Gastroesophageal sphincter (tissue), 4 donors: ENCODE measurements around the gene TMEM267. TPM values are rescaled to one million over a fixed set of nuclear protein-coding genes. Genes with fewer than 3 reads are reported as not detected.
"Not testable (repeated sequence)": the region's sequence is repeated elsewhere in the genome, so short reads cannot be mapped to it uniquely, and the experiment has no call there.

Source experiments
- ATAC-seq: fragments of 150-250 bp; one replicate; pipeline ENCODE4 v1.9.1; 2016; ENCODE audit warnings: mild to moderate bottlenecking, moderate library complexity
- H3K27ac ChIP-seq, 4 donors: fragments of 200-600 bp; sonication (generic) in 3 of 4; 1 replicate in 3 of 4; 2 replicates in 1 of 4; pipeline ENCODE4 v1.5.1; 2016 to 2019
- H3K27me3 ChIP-seq: fragments of 200-600 bp; sonication (generic); one replicate; pipeline ENCODE4 v1.5.1; 2019
- H3K36me3 ChIP-seq, 2 donors: fragments of 200-600 bp; sonication (generic); one replicate each; pipeline ENCODE4 v1.5.1; 2019; ENCODE audit warnings: control low read depth in 1 of 2
- H3K4me1 ChIP-seq, 3 donors: fragments of 200-600 bp; sonication (generic); 1 replicate in 2 of 3; 2 replicates in 1 of 3; pipeline ENCODE4 v1.5.1; 2016 to 2019; ENCODE audit warnings: control low read depth in 2 of 3
- H3K4me3 ChIP-seq, 2 donors: fragments of 200-600 bp; sonication (generic); one replicate each; pipeline ENCODE4 v1.5.1; 2019; ENCODE audit warnings: mild to moderate bottlenecking in 1 of 2, moderate library complexity in 1 of 2
- H3K9me3 ChIP-seq, 3 donors: fragments of 200-600 bp; sonication (generic); one replicate each; pipeline ENCODE4 v1.5.1; 2017 to 2019; ENCODE audit warnings: control low read depth in 2 of 3
- EP300 ChIP-seq: sonication (generic); formaldehyde crosslinking; IDR thresholded peaks from one replicate; pipeline ENCODE4 v1.6.1; 2017; ENCODE audit warnings: antibody characterized with exemption, mild to moderate bottlenecking
- POLR2A ChIP-seq, 2 donors: fragments of 450-650 bp; IDR thresholded peaks; one replicate each; pipeline ENCODE4 v1.6.1; 2017; ENCODE audit warnings: antibody characterized with exemption in 2 of 2, mild to moderate bottlenecking in 2 of 2, moderate library complexity in 1 of 2
- POLR2AphosphoS5 ChIP-seq: sonication (generic); formaldehyde crosslinking; IDR thresholded peaks from one replicate; pipeline ENCODE4 v1.6.1; 2017; ENCODE audit warnings: antibody characterized with exemption
- WGBS, 2 donors: methylation state at CpG; one replicate each; pipeline ENCODE4 v1.1.5; 2018; ENCODE audit warnings: low coverage in 1 of 2; 5-methylcytosine and 5-hydroxymethylcytosine counted together
- total RNA-seq, 4 donors: library from RNA; depleted of rRNA; stranded (reverse); fragments of >200 nt; gene quantifications; one replicate each; pipeline ENCODE4 v1.1.0, GENCODE V29; 2016
- TF ChIP-seq, protein P1 (sequence below), 4 experiments: fragments of 200-600 bp in 2 of 4; fragments of 450-650 bp in 2 of 4; sonication (generic) in 1 of 4; IDR thresholded peaks; one replicate each; pipeline ENCODE4 v1.5.1; 2017 to 2019; ENCODE audit warnings: antibody characterized with exemption in 4 of 4, mild to moderate bottlenecking in 2 of 4, moderate library complexity in 2 of 4

TMEM267 gene
- total RNA-seq, 4 donors from 2014 or later = 9.6 to 13.0 (median 11.2) TPM

GRCh38 chr5:43410414-43410813, 73.3 kb downstream of the TMEM267 start:
- no peak overlapping the region for H3K27ac ChIP-seq
- H3K27me3 ChIP-seq = no peaks in the 10 kb centered on the region
- peaks cover 0 to 3% (median 0%) of the 10 kb centered on the region in 3 donors for H3K9me3 ChIP-seq
- no peak for ATAC-seq
- H3K4me3 ChIP-seq = no peak overlapping the region
- 79 to 80% methylated on average over 2 to 5 of the region's 7 CpGs for WGBS, 2 donors
- no peaks in the 10 kb centered on the region for H3K4me1 ChIP-seq
- TF ChIP-seq POLR2AphosphoS5 (no peak), POLR2A (IDR thresholded peaks at IDR 0.05) (no peak), EP300 (no peak)
- TF ChIP-seq, protein P1, sequence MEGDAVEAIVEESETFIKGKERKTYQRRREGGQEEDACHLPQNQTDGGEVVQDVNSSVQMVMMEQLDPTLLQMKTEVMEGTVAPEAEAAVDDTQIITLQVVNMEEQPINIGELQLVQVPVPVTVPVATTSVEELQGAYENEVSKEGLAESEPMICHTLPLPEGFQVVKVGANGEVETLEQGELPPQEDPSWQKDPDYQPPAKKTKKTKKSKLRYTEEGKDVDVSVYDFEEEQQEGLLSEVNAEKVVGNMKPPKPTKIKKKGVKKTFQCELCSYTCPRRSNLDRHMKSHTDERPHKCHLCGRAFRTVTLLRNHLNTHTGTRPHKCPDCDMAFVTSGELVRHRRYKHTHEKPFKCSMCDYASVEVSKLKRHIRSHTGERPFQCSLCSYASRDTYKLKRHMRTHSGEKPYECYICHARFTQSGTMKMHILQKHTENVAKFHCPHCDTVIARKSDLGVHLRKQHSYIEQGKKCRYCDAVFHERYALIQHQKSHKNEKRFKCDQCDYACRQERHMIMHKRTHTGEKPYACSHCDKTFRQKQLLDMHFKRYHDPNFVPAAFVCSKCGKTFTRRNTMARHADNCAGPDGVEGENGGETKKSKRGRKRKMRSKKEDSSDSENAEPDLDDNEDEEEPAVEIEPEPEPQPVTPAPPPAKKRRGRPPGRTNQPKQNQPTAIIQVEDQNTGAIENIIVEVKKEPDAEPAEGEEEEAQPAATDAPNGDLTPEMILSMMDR (IDR thresholded peaks at IDR 0.05) = no peak
- H3K36me3 ChIP-seq = no peaks in the 10 kb centered on the region

DNA sequence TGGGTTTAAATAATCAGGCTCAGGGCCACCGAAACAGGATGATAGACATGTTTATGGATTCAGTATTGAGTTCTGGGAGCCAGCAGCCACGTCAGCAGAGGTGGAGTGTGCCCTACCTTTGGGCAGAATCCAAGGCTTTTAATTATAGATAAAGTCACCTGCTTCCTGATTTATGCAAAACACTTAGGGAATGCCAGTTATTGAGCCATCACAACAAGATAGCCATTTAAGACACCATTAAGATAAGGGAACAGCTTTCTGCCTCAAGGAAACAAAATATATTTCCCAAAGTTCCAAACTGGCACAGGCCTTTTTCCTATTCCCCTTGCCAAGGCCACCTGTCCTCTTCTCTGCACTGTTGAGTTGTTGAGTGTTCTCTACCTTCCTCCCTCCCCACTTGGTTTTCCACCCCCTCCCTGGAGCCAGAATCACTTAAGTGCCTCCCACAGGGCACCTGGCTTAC, 73.8 kb downstream of the TMEM267 start:
- 23 to 69% methylated on average over 2 of the region's 2 CpGs for WGBS, 2 donors
- Histone ChIP-seq H3K36me3 (no peaks in the 10 kb centered on the region), H3K27ac (no peak overlapping the region)

GRCh38 chr5:43402524-43403066, 81.1 kb downstream of the TMEM267 start:
- not testable (repeated sequence) for H3K36me3 ChIP-seq, H3K9me3 ChIP-seq, H3K27me3 ChIP-seq, H3K4me3 ChIP-seq, H3K27ac ChIP-seq, H3K4me1 ChIP-seq, ATAC-seq
- 83 to 100% methylated on average over 1 to 10 of the region's 16 CpGs for WGBS, 2 donors

More for the DNA sequence above, 73.8 kb downstream of the TMEM267 start:
- no peaks in the 10 kb centered on the region for H3K4me1 ChIP-seq
- no peaks in the 10 kb centered on the region for H3K27me3 ChIP-seq
- no peak for ATAC-seq
- H3K9me3 ChIP-seq = peaks cover 0 to 3% (median 0%) of the 10 kb centered on the region in 3 donors
- H3K4me3 ChIP-seq = no peak overlapping the region
- TF ChIP-seq EP300 = no peak
- TF ChIP-seq POLR2AphosphoS5 = no peak
- TF ChIP-seq POLR2A (IDR thresholded peaks at IDR 0.05) = no peak
- TF ChIP-seq, protein P1 (IDR thresholded peaks at IDR 0.05) = no peak

DNA sequence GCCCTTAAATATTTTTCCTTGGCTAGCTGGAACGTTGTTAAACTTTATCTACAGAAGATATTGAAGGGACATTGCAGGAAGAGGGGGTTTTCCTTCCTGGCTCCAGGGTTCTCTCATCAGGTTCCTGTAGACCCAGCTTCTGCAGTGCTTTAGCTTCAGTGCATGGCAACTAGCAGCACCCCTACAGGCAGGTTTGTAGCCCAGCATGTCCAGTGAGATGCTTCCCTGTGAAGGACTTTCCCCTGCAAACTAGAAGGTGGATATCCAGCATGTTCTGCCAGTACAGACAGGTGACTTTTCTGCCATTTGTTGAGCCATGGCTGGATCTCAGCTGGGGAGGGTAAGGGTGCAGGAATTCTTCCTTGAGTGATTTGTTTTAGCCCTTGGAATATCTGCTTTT, 81.8 kb downstream of the TMEM267 start:
- H3K4me3 ChIP-seq = no peak overlapping the region
- H3K27ac ChIP-seq = no peak overlapping the region
- peaks cover 4% of the 10 kb centered on the region for H3K27me3 ChIP-seq
- H3K36me3 ChIP-seq = no peaks in the 10 kb centered on the region
- ATAC-seq = no peak
- WGBS, 2 donors = 80 to 100% methylated on average over 1 of the region's 1 CpG
- H3K9me3 ChIP-seq = no peaks in the 10 kb centered on the region
- peaks cover 0 to 7% (median 0%) of the 10 kb centered on the region in 3 donors for H3K4me1 ChIP-seq
- TF ChIP-seq EP300 (no peak), POLR2AphosphoS5 (no peak), POLR2A (IDR thresholded peaks at IDR 0.05) (no peak)
- TF ChIP-seq, protein P1 (IDR thresholded peaks at IDR 0.05) = no peak

DNA sequence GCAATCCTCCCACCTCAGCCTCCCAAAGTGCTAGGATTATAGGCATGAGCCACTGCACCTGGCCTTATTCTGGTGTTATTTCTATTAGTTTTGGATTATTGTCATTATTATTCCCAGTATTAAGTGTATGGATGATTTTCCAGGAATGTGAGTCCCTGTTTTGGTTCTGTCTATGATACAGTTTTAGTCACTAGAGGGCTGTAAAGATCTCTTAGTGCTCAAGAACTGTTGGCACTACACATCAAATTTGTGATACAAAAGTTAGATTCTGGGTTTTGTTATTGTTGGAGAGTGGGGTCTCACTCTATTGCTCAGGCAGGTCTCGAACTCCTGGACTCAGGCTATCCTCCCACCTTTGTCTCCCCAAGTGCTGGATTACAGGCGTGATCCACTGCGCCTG, 83.6 kb downstream of the TMEM267 start:
- H3K27me3 ChIP-seq = peaks cover 4% of the 10 kb centered on the region
- peaks cover 0 to 14% (median 0%) of the 10 kb centered on the region in 3 donors for H3K4me1 ChIP-seq
- no peak for TF ChIP-seq POLR2AphosphoS5
- TF ChIP-seq EP300 = no peak
- TF ChIP-seq, protein P1 (IDR thresholded peaks at IDR 0.05) = no peak
- no peak for TF ChIP-seq POLR2A (IDR thresholded peaks at IDR 0.05)
- 78 to 83% methylated on average over 1 to 3 of the region's 3 CpGs for WGBS, 2 donors
- H3K36me3 ChIP-seq = no peaks in the 10 kb centered on the region
- H3K27ac ChIP-seq = no peak overlapping the region
- no peak overlapping the region for H3K4me3 ChIP-seq
- H3K9me3 ChIP-seq = no peaks in the 10 kb centered on the region
- no peak for ATAC-seq
